NCI-H2029 (cell line): ENCODE results near the gene C1QTNF12.
"Not testable (repeated sequence)": the region's sequence is repeated elsewhere in the genome, so short reads cannot be mapped to it uniquely, and the experiment has no call there.

ENCODE experiments used
- DNase-seq: peaks from one replicate; lab custom pipeline; 2025; lab: John Stamatoyannopoulos, UW

The C1QTNF12 gene

DNA sequence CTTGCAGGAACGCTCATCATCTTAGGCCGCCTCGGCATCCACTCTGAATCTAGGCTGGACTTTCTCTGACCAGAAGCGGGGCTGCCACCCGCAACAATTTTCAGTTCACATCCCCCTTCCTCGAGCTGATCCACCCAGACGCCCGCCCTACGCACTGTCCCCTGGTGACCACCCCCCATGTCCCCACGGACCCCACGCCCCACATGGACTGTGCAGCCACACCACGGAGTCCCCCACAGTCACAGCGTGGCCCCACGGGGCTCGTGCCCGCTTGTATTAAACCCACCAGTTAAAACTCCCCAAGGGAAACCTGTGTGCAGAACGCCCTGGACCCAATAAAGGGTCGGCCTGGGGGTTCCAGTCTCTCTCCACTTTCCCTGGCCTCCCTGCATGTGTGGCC is 13.0 kb upstream of the C1QTNF12 start:
- DNase-seq: no peak

- no peak for DNase-seq
Observed at GRCh38 chr1:1259119-1259488, 12.6 kb upstream of the C1QTNF12 start.

DNA sequence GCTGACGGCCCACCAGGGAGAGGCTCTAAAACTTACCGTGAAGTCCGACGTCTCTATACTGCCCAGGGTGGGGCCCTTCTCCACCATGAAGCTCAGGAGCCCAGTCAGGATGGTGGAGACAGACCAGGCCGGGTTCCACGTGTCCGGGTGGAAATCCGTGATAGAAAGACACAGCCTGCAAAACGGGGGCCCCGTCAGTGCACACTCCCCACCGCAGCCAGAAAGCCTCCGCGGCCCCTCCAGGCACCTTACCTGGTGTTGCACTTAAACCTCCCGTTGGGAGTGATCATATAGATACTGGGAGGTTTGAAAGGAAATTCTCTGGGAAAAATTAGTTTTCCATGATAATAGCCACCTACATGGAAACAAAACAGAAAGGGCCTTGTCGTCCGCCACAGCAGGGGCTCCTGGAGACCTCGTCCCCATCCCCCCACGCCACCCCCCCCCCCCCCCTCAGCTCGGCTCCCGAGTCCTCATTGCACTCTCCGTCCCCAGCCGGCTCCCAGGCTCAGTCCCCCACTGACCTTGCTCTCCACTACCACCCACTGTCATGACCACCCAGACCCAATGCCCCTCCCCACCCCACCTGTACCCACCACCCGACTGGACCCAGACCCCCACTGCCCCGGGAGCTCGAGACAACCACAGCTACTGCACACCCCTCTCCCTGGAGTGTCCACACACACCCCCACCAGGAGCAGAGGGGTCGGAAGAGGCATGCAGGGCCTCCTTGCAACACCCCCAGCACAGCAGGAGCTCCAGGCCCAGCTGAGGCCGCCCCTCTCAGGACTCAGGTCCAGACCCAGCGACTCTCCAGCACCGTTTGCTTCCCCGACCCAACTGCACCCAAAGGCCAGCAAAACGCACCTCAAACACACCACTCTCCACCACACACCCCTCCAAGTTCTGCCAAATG is 10.7 kb upstream of the C1QTNF12 start:
- no peak for DNase-seq

- DNase-seq: no peak
Observed at GRCh38 chr1:1255611-1256010, 9.1 kb upstream of the C1QTNF12 start.

DNA sequence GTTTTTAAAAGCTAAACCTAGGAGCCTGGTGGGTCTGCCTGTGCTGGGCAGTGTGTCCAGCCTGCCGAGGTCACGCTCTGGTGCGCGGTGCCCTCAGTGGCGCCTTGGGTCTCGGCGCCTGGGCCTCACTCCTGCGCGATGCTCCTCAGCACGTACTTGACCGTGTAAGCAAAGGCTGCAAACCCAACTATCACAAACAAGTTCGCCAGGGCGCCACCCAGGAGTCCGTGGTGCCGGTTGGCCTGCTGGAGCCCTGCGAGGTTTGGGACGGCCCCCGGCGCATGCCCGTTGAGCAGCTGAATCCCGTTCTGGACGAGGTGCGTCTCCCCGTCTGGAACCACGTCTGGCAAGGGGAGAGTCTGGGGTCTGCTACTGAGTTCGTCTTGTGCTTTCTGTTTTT is 8.6 kb upstream of the C1QTNF12 start:
- no peak for DNase-seq

DNA sequence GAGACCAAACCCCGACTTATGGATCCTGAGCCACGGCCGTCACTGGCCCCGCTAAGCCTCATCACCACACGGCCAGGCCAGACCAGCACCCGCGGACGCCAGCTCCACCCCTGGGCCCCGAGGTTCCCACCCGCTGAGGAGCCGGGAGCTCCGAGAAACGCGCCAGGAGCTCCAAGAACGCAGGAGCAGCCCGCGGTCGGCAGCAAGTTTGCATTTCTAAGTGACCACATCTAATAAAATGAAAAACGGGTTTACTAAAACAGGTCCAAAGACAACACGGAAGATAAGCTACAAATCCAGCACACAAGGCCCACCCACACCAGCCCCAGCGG is 8.1 kb upstream of the C1QTNF12 start:
- DNase-seq: no peak

GRCh38 chr1:1253972-1254666 is 7.6 kb upstream of the C1QTNF12 start:
- DNase-seq: no peak

DNA sequence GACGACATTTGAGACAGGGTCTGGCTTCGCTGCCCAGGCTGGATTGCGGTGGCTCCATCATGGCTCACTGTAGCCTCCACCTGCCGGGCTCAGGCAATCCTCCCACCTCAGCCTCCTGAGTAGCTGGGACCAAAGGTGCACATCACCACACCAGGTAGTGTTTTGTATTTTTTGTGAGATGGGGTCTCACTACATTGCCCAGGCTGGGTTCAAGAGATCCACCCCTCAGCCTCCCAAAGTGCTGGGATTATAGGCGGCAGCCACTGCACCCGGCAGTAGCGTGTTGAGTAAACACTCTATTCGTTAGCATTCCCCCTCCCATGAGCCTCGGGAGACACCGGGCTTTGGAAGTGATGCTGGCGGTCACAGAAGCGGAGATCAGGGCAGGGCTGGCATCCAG is 6.8 kb upstream of the C1QTNF12 start:
- DNase-seq: no peak

DNA sequence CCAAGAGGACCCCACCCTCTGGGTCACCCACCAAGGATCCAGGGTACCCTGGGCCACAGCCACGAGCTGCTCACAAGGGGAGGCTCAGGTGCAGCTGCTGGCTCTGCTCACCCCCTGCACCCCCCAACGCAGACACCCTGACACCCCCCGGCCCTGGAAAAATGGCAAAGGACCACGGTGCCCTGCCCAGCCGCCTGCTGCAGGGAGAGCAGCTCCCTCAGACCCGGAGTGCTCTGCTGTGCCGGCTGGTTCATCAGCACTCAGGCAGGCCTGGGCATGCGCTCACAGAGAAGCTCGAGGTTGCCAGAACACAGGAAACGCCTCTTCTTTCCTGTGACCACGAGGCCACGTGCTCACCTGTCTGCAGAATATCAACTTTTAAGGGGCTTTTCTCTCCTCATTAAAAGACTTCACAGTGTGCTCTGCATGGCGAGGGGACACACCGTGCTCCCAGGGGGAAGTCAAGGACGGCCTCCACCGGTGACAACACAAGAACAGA is 4.3 kb upstream of the C1QTNF12 start:
- no peak for DNase-seq

DNA sequence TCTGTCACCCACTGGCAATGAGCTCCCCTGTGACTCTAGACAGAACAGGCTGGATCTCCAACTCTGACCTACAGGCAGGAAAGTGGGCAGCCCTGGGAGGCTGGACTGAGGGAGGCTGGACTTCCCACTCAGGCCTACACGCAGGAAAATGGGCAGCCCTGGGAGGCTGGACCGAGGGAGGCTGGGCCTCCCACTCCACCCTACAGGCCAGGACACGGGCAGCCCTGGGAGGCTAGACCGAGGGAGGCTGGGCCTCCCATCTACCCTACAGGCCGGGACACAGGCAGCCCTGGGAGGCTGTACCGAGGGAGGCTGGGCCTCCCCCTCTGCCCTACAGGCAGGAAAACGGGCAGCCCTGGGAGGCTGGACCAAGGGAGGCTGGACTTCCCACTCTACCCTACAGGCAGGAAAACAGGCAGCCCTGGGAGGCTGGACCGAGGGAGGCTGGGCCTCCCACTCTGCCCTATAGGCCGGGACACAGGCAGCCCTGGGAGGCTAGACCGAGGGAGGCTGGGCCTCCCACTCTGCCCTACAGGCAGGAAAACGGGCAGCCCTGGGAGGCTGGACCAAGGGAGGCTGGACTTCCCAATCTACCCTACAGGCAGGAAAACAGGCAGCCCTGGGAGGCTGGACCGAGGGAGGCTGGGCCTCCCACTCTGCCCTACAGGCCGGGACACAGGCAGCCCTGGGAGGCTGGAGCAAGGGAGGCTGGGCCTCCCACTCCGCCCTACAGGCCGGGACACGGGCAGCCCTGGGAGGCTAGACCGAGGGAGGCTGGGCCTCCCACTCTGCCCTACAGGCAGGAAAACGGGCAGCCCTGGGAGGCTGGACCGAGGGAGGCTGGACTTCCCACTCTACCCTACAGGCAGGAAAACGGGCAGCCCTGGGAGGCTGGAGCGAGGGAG is 1.7 kb upstream of the C1QTNF12 start:
- not testable (repeated sequence) for DNase-seq

DNA sequence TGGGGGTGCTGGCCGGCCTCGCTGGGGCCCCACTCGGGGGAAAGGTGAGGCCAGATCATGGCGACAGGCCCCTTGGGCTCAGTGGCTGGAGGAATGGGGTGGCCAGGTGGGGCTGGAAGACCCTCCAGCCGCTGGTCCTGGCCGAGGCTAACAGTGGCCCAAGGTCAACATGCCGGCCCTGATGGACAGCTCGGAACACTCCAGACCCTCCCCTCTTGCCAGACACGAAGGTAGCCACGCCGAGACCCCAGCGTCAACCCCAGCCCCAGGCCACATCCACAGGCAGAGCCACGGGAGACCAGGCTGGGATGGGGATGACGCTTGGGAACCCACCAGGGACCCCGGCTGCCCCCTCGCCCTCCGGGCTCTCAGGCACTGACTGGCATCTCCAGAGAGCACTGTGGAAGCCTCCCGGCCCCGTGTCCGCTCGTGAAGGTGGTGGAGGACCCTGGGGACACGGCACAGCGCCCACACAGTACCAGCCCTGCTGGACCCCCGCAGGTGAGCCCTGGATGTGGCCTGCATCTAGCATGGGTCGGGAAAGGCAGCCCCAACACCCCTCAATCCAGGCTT is 905 bp upstream of the C1QTNF12 start:
- DNase-seq: no peak

- no peak for DNase-seq
Observed at GRCh38 chr1:1245817-1246576, 525 bp downstream of the C1QTNF12 start.

- DNase-seq: no peak
Observed at GRCh38 chr1:1245178-1245816, 1.2 kb downstream of the C1QTNF12 start.

DNA sequence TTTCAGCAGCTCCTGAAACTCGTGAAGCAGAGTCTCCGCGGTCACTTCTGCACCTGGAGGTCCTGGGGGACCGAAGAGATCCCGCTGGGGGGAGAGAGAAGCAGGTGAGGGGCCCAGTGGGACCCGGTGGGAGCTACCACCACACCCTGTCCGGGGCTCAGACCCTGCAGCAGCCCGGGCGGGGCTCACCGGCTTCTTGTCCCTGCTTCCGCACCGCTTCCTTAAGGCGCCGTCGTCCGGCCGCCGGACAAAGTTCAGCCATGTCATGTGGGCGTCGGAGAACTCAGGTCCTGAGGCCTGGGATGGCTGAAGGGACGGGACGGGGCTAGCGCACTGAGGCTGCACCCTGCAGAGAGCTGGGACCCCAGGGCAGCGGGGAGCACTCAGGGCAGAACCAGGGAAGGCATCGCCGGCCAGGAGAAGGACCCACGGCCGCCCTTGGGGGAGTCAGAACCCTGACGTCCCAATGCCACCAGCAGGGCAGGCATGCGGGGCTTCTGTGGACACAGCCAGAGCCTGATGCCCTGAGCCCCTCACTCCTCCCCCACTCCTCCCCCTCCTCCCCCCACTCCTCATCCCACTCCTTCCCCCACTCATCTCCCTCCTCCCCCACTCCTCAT is 2.2 kb downstream of the C1QTNF12 start:
- DNase-seq: no peak

- no peak for DNase-seq
Observed at GRCh38 chr1:1243807-1244191, 2.7 kb downstream of the C1QTNF12 start.

DNA sequence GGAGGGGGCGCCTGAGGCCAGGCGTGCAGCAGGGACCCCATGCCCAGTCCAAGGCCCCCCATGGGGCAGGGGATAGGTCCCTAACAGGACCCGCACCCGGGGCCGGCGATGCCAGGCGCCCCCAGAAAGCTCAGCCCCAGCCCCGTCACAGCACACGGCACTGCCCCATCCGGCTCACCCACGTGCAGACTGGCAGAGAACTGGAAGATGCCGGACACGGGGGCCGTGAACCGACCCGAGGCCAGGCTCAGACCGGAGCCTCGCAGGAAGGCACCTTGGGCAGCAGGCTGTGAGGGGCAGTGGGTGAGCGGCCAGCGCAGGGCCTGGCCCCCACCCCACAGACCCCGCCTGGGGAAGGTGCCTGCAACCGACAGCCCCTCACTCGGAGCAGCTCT is 3.3 kb downstream of the C1QTNF12 start:
- DNase-seq: no peak

GRCh38 chr1:1242461-1243265 is 3.9 kb downstream of the C1QTNF12 start:
- DNase-seq: no peak

GRCh38 chr1:1241588-1242219 is 4.8 kb downstream of the C1QTNF12 start:
- DNase-seq: no peak
